ENCODE results near the gene ACAD8.

GRCh38 chr11:134250675-134251074 is 2.7 kb upstream of the ACAD8 start:
- TF ChIP-seq CTCF (IDR thresholded peaks at IDR 0.05; ENCODE audit: poor library complexity, severe bottlenecking) (no peak), EP300 (conservative IDR thresholded peaks at IDR 0.05; ENCODE audit: poor library complexity, severe bottlenecking) (no peak), POLR2AphosphoS5 (IDR thresholded peaks at IDR 0.05) (no peak), EZH2 (IDR thresholded peaks at IDR 0.05; ENCODE audit: borderline replicate concordance, insufficient read depth, low read length, poor library complexity, severe bottlenecking) (no peak), SMC3 (conservative IDR thresholded peaks at IDR 0.05; ENCODE audit: poor library complexity) (no peak)
